AG04450 (cell line): Measurements from ENCODE around the gene BMAL2. TPM values are rescaled to one million over a fixed set of nuclear protein-coding genes. Genes with fewer than 3 reads are reported as not detected.
A peak's percentile ranks its signal among the peaks of the same experiment; 100 is the strongest.

Experiments
- CTCF ChIA-PET: fragments of 300-600, 350-600 bp; formaldehyde crosslinking; extraction: SDS; loops from one replicate; lab custom pipeline; 2022; ENCODE audit warnings: antibody characterized with exemption, inconsistent platforms; lab: Charles Lee
- POLR2A ChIA-PET: fragments of 350-600 bp; formaldehyde crosslinking; extraction: SDS; loops from one replicate; lab custom pipeline; 2021; ENCODE audit warnings: antibody characterized with exemption, inconsistent platforms; lab: Yijun Ruan, JAX
- DNase-seq: peaks from one replicate; pipeline ENCODE4 v3.0.0-alpha.2; 2011; ENCODE audit warnings: low read depth, low spot score
- H3K27ac ChIP-seq: one replicate; pipeline ENCODE4 v1.5.1; 2012; ENCODE audit warnings: low read depth, low read length, control low read depth
- H3K27me3 ChIP-seq: one replicate; pipeline ENCODE4 v1.6.0; 2012; ENCODE audit warnings: low read length; ENCODE audit not compliant: control insufficient read depth, insufficient read depth
- H3K4me3 ChIP-seq: 2 replicates; pipeline ENCODE4 v1.5.1; 2011; ENCODE audit warnings: mild to moderate bottlenecking, low read depth, low read length, control low read depth
- H3K9me3 ChIP-seq: 2 replicates; pipeline ENCODE4 v1.5.1; 2012; ENCODE audit warnings: low read length; ENCODE audit not compliant: control insufficient read depth, insufficient read depth
- polyA plus RNA-seq: library from polyadenylated mRNA; depleted of rRNA; stranded (reverse); fragments of >200 nt; gene quantifications from 2 replicates; pipeline ENCODE4 v1.2.3, GENCODE V29; 2011
- TF ChIP-seq, protein P1 (sequence below): IDR thresholded peaks from 2 replicates; pipeline ENCODE4 v1.5.1; 2011; ENCODE audit warnings: low read depth, low read length, control low read depth, inconsistent platforms

Gene BMAL2
- polyA plus RNA-seq, 1 experiment: 28.8 TPM

DNA sequence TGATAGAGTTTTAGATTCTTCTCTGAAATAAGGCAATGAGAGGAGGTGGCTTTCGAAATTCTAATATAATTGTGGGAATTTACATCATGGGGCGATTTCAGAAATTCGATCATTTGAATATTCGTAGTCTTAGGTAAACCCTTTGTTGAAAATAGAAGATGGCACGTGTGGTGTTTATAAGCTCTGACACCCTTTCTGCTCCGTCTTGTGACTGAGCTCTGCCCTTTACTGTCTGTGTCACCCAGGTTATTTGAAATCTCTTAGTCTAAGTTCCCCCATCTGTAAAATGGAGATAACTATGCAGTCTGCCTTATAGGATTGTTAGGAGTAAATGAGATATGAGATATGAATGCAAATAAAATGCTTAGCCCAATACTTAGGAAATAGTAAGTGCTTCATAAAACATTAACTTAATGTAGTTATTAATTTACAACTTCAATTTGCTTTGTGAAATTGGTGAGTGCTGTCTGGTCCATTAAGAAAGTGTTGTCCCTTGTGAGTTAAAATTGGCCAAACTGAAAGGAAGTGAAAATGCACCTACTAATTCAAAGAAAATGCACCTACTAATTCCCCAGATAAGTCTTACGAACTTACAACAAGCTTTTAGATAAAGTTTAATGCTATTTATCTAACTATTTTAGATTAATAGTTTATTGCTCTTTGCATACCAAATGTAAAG, 1.5 kb downstream of the BMAL2 start:
- H3K27me3 ChIP-seq: no peaks in the 10 kb centered on the region
- ChIA-PET POLR2A (no interaction called here), CTCF (interaction anchor here (3.5 kb wide), 1 partner anchor 51 kb away, joined by 12 read pairs; no protein-coding TSS in a partner anchor)
- no peak for DNase-seq
- TF ChIP-seq, protein P1, sequence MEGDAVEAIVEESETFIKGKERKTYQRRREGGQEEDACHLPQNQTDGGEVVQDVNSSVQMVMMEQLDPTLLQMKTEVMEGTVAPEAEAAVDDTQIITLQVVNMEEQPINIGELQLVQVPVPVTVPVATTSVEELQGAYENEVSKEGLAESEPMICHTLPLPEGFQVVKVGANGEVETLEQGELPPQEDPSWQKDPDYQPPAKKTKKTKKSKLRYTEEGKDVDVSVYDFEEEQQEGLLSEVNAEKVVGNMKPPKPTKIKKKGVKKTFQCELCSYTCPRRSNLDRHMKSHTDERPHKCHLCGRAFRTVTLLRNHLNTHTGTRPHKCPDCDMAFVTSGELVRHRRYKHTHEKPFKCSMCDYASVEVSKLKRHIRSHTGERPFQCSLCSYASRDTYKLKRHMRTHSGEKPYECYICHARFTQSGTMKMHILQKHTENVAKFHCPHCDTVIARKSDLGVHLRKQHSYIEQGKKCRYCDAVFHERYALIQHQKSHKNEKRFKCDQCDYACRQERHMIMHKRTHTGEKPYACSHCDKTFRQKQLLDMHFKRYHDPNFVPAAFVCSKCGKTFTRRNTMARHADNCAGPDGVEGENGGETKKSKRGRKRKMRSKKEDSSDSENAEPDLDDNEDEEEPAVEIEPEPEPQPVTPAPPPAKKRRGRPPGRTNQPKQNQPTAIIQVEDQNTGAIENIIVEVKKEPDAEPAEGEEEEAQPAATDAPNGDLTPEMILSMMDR: no peak
- no peak overlapping the region for H3K27ac ChIP-seq
- H3K9me3 ChIP-seq: no peaks in the 10 kb centered on the region
- peak overlapping the region; percentile 74 for H3K4me3 ChIP-seq

DNA sequence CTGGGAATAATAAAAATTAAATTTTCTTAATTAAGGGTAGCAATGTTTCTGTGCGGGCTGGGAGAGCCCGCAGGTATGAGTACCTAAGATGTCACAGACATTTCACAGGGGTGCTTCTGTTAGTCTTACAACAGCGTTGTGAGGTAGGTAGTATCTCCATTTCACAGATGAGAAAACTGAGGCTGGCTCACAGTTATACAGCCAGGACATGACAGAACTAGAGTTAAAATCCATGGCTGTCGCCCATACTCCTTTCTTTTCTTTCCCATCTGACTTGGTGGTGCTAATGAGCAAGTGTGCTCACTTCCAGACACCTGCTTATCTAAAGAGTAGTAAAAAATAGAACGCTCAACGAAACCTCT, 2.1 kb downstream of the BMAL2 start:
- H3K27me3 ChIP-seq: no peaks in the 10 kb centered on the region
- TF ChIP-seq, protein P1: no peak
- ChIA-PET CTCF (interaction anchor here (3.5 kb wide), 1 partner anchor 50 kb away, joined by 12 read pairs; no protein-coding TSS in a partner anchor), POLR2A (no interaction called here)
- H3K9me3 ChIP-seq: no peaks in the 10 kb centered on the region
- H3K27ac ChIP-seq: no peak overlapping the region
- DNase-seq: no peak
- H3K4me3 ChIP-seq: no peak overlapping the region

- CTCF ChIA-PET: interaction anchor here (0.7 to 3.5 kb wide), 2 partner anchors 49 kb away, joined by 3 to 12 read pairs; no protein-coding TSS in a partner anchor
- Histone ChIP-seq H3K27me3 (no peaks in the 10 kb centered on the region), H3K4me3 (no peak overlapping the region), H3K27ac (no peak overlapping the region), H3K9me3 (no peaks in the 10 kb centered on the region)
- DNase-seq: no peak
- TF ChIP-seq, protein P1: no peak
- POLR2A ChIA-PET: no interaction called here
Measured at GRCh38 chr12:27335364-27336281, 3.0 kb downstream of the BMAL2 start.

DNA sequence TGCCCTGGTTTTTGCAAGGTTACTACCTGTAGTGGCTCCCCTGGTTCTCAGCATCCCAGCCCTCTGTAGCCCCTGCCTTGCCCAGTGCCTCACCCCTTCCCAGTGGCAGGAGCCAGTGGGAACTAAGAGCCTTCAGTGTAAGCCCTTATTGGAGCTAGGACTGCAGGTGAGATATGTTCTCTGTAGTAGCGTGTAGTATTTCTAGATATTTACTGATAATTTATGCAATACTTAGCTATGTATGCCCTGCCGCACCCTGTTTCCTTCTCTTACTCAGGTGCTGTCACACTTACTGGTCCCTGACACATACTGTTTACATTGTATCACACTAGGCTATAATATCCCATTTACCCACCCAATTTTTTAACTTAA, 3.6 kb downstream of the BMAL2 start:
- Histone ChIP-seq H3K27me3 (no peaks in the 10 kb centered on the region), H3K9me3 (no peaks in the 10 kb centered on the region), H3K4me3 (no peak overlapping the region), H3K27ac (no peak overlapping the region)
- TF ChIP-seq, protein P1: no peak
- no peak for DNase-seq
- CTCF ChIA-PET: interaction anchor here (0.6 to 0.7 kb wide), 2 partner anchors 48 to 320 kb away, joined by 3 read pairs; no protein-coding TSS in a partner anchor
- POLR2A ChIA-PET: no interaction called here
